MM.1S (cell line): ENCODE measurements around the gene GLOD5.

Source experiments
- DNase-seq: peaks from one replicate; pipeline ENCODE4 v3.0.0-alpha.2; 2015
- H2AFZ ChIP-seq: fragments of 300-600 bp; sonication (generic); 2 replicates; pipeline ENCODE4 v1.6.0; 2016; ENCODE audit warnings: antibody characterized with exemption, low read length
- H3F3A ChIP-seq: fragments of 300-600 bp; sonication (generic); 2 replicates; pipeline ENCODE4 v1.6.1; 2016; ENCODE audit warnings: mild to moderate bottlenecking, antibody characterized with exemption, low read length, moderate library complexity, mixed read lengths; ENCODE audit not compliant: insufficient read depth
- H3K27ac ChIP-seq: fragments of 300-600 bp; sonication (generic); 2 replicates; pipeline ENCODE4 v1.5.1; 2016; ENCODE audit warnings: mild to moderate bottlenecking, low read length
- H3K27me3 ChIP-seq: fragments of 300-600 bp; sonication (generic); replicated peaks from 2 replicates; pipeline ENCODE4 v1.6.0; 2016; ENCODE audit warnings: low read length; ENCODE audit not compliant: insufficient read depth
- H3K36me3 ChIP-seq: fragments of 300-600 bp; sonication (generic); replicated peaks from 2 replicates; pipeline ENCODE4 v1.6.1; 2016; ENCODE audit warnings: mild to moderate bottlenecking, low read length, mixed read lengths; ENCODE audit not compliant: insufficient read depth
- H3K4me1 ChIP-seq: fragments of 300-600 bp; sonication (generic); 2 replicates; pipeline ENCODE4 v1.6.1; 2016; ENCODE audit warnings: low read length, mixed read lengths
- H3K4me2 ChIP-seq: fragments of 300-600 bp; sonication (generic); 2 replicates; pipeline ENCODE4 v1.6.0; 2016; ENCODE audit warnings: low read depth, low read length
- H3K4me3 ChIP-seq: fragments of 300-600 bp; sonication (generic); 2 replicates; pipeline ENCODE4 v1.5.1; 2016; ENCODE audit warnings: low read length, mixed read lengths
- H3K79me2 ChIP-seq: fragments of 300-600 bp; sonication (generic); 2 replicates; pipeline ENCODE4 v1.6.1; 2016; ENCODE audit warnings: mixed run types, low read length, mixed read lengths
- H3K9ac ChIP-seq: fragments of 300-600 bp; sonication (generic); 2 replicates; pipeline ENCODE4 v1.6.1; 2016; ENCODE audit warnings: low read length, mixed read lengths
- H3K9me2 ChIP-seq: fragments of 300-600 bp; sonication (generic); replicated peaks from 2 replicates; pipeline ENCODE4 v1.6.1; 2016; ENCODE audit warnings: mild to moderate bottlenecking, low read length, mixed read lengths; ENCODE audit not compliant: insufficient read depth
- H3K9me3 ChIP-seq: fragments of 300-600 bp; sonication (generic); replicated peaks from 2 replicates; pipeline ENCODE4 v1.6.1; 2016; ENCODE audit warnings: mild to moderate bottlenecking, low read length, mixed read lengths; ENCODE audit not compliant: insufficient read depth
- H4K20me1 ChIP-seq: fragments of 300-600 bp; sonication (generic); 2 replicates; pipeline ENCODE4 v1.6.1; 2016; ENCODE audit warnings: mild to moderate bottlenecking, low read length, moderate library complexity, mixed read lengths; ENCODE audit not compliant: insufficient read depth
- CTCF ChIP-seq: fragments of 300-600 bp; sonication (generic); IDR thresholded peaks from 2 replicates; pipeline ENCODE4 v1.5.1; 2016; ENCODE audit warnings: antibody characterized with exemption, low read length, mixed read lengths
- EZH2 ChIP-seq: fragments of 300-600 bp; sonication (generic); optimal IDR thresholded peaks from 2 replicates; pipeline ENCODE3; 2017; ENCODE audit warnings: low read depth, mild to moderate bottlenecking, antibody characterized with exemption, low read length, mixed read lengths
- EZH2phosphoT487 ChIP-seq: fragments of 300-600 bp; sonication (generic); IDR thresholded peaks from 2 replicates; pipeline ENCODE4 v1.6.1; 2018; ENCODE audit warnings: antibody characterized with exemption, low read length

The GLOD5 gene

GRCh38 chrX:48792219-48792618 is 30.7 kb downstream of the GLOD5 start:
- TF ChIP-seq EZH2 (no peak), EZH2phosphoT487 (no peak), CTCF (no peak)
- no peaks in the 10 kb centered on the region for H4K20me1 ChIP-seq
- H3K79me2 ChIP-seq, result no peaks in the 10 kb centered on the region
- H3K4me2 ChIP-seq, result no peak overlapping the region
- H3K9ac ChIP-seq, result no peak overlapping the region
- H2AFZ ChIP-seq, result no peak overlapping the region
- no peaks in the 10 kb centered on the region for H3K9me2 ChIP-seq
- no peaks in the 10 kb centered on the region for H3K27me3 ChIP-seq
- no peak overlapping the region for H3K4me3 ChIP-seq
- H3K9me3 ChIP-seq, result no peaks in the 10 kb centered on the region
- no peak for DNase-seq
- no peaks in the 10 kb centered on the region for H3K4me1 ChIP-seq
- no peaks in the 10 kb centered on the region for H3K36me3 ChIP-seq
- H3F3A ChIP-seq, result no peaks in the 10 kb centered on the region
- H3K27ac ChIP-seq, result no peak overlapping the region

- Histone ChIP-seq H3K36me3 (no peaks in the 10 kb centered on the region), H3K79me2 (no peaks in the 10 kb centered on the region), H3K9me3 (no peaks in the 10 kb centered on the region), H3K4me3 (no peak overlapping the region), H3K4me1 (no peaks in the 10 kb centered on the region), H4K20me1 (no peaks in the 10 kb centered on the region), H3K27ac (no peak overlapping the region), H3F3A (no peaks in the 10 kb centered on the region), H3K9me2 (no peaks in the 10 kb centered on the region), H3K27me3 (no peaks in the 10 kb centered on the region), H2AFZ (no peak overlapping the region), H3K9ac (no peak overlapping the region), H3K4me2 (no peak overlapping the region)
- TF ChIP-seq CTCF (no peak), EZH2phosphoT487 (no peak), EZH2 (no peak)
- DNase-seq, result no peak
These were observed 32.4 kb downstream of the GLOD5 start for GRCh38 chrX:48793935-48794334.

GRCh38 chrX:48794340-48794910 is 32.9 kb downstream of the GLOD5 start:
- no peaks in the 10 kb centered on the region for H3K27me3 ChIP-seq
- TF ChIP-seq CTCF (no peak), EZH2 (no peak), EZH2phosphoT487 (no peak)
- H3K9me3 ChIP-seq, result no peaks in the 10 kb centered on the region
- H3K4me3 ChIP-seq, result no peak overlapping the region
- H3K4me1 ChIP-seq, result no peaks in the 10 kb centered on the region
- no peak overlapping the region for H3K27ac ChIP-seq
- no peaks in the 10 kb centered on the region for H3F3A ChIP-seq
- DNase-seq, result no peak
- no peaks in the 10 kb centered on the region for H3K79me2 ChIP-seq
- no peak overlapping the region for H2AFZ ChIP-seq
- H3K9me2 ChIP-seq, result no peaks in the 10 kb centered on the region
- H4K20me1 ChIP-seq, result no peaks in the 10 kb centered on the region
- no peak overlapping the region for H3K9ac ChIP-seq
- H3K4me2 ChIP-seq, result no peak overlapping the region
- H3K36me3 ChIP-seq, result no peaks in the 10 kb centered on the region
